SK-N-SH (cell line): ENCODE measurements around the gene NUDT22. TPM values are rescaled to one million over a fixed set of nuclear protein-coding genes. Genes with fewer than 3 reads are reported as not detected.

Experiments
- CTCF ChIA-PET: fragments of 300-600, 350-600 bp; formaldehyde crosslinking; extraction: SDS; loops from one replicate; lab custom pipeline; 2021; lab: Yijun Ruan, JAX
- POLR2A ChIA-PET: fragments of 350-600 bp; sonication (Branson Sonifier 250); formaldehyde crosslinking; extraction: SDS; loops from one replicate; lab custom pipeline; 2020; ENCODE audit warnings: antibody characterized with exemption, inconsistent platforms; lab: Yijun Ruan, JAX
- DNase-seq: peaks from one replicate; pipeline ENCODE4 v3.0.0; 2012
- H2AFZ ChIP-seq: fragments of 200-600 bp; sonication (generic); 2 replicates; pipeline ENCODE4 v1.8.1; 2016; ENCODE audit warnings: antibody characterized with exemption, mild to moderate bottlenecking, low read depth
- H3F3A ChIP-seq: fragments of 200-600 bp; sonication (generic); replicated peaks from 2 replicates; pipeline ENCODE3; 2016; ENCODE audit warnings: antibody characterized with exemption, mild to moderate bottlenecking; ENCODE audit not compliant: insufficient read depth
- H3K27ac ChIP-seq, 2 experiments: fragments of 200-500 bp in 1 of 2; fragments of 200-600 bp in 1 of 2; sonication (Bioruptor generic) in 1 of 2; sonication (generic), shearing (Covaris generic) in 1 of 2; 2 replicates each; pipeline versions ENCODE4 v1.5.1 to v1.6.1; 2014 to 2016; ENCODE audit warnings: low read depth in 2 of 2, inconsistent platforms in 1 of 2, low read length in 1 of 2, mild to moderate bottlenecking in 1 of 2, mixed read lengths in 1 of 2
- H3K27me3 ChIP-seq: fragments of 200-600 bp; sonication (generic), shearing (Covaris generic); 2 replicates; pipeline ENCODE4 v1.6.1; 2016; ENCODE audit warnings: mixed run types; ENCODE audit not compliant: insufficient read depth
- H3K36me3 ChIP-seq, 2 experiments: fragments of 200-500 bp in 1 of 2; fragments of 200-600 bp in 1 of 2; sonication (Bioruptor generic) in 1 of 2; sonication (generic) in 1 of 2; replicated peaks in 1 of 2; 2 replicates each; pipeline versions ENCODE3 to v1.5.1; 2014 to 2016; ENCODE audit warnings: low read length in 1 of 2, mild to moderate bottlenecking in 1 of 2; ENCODE audit not compliant: insufficient read depth in 2 of 2, control insufficient read depth in 1 of 2
- H3K4me1 ChIP-seq, 2 experiments: fragments of 200-500 bp in 1 of 2; fragments of 200-600 bp in 1 of 2; sonication (Bioruptor generic) in 1 of 2; sonication (generic), shearing (Covaris generic) in 1 of 2; 2 replicates each; pipeline versions ENCODE4 v1.5.1 to v1.6.1; 2014 to 2016; ENCODE audit warnings: low read depth in 1 of 2, low read length in 1 of 2, mixed run types in 1 of 2; ENCODE audit not compliant: insufficient read depth in 2 of 2, control insufficient read depth in 1 of 2
- H3K4me2 ChIP-seq: fragments of 200-600 bp; sonication (generic), shearing (Covaris generic); 2 replicates; pipeline ENCODE4 v1.6.1; 2017; ENCODE audit warnings: mixed run types
- H3K4me3 ChIP-seq, 2 experiments: fragments of 200-500 bp in 1 of 2; fragments of 200-600 bp in 1 of 2; sonication (Bioruptor generic) in 1 of 2; sonication (generic), shearing (Covaris generic) in 1 of 2; 2 replicates each; pipeline versions ENCODE4 v1.5.1 to v1.8.1; 2014 to 2016; ENCODE audit warnings: low read depth in 2 of 2, inconsistent platforms in 1 of 2, low read length in 1 of 2, mild to moderate bottlenecking in 1 of 2, mixed read lengths in 1 of 2, moderate library complexity in 1 of 2
- H3K79me2 ChIP-seq: fragments of 200-600 bp; sonication (generic); 2 replicates; pipeline ENCODE4 v1.8.1; 2017; ENCODE audit warnings: mild to moderate bottlenecking; ENCODE audit not compliant: insufficient read depth
- H3K9ac ChIP-seq: fragments of 200-600 bp; sonication (generic); 2 replicates; pipeline ENCODE4 v1.6.1; 2017; ENCODE audit warnings: mixed run types
- H3K9me2 ChIP-seq: fragments of 200-600 bp; sonication (generic); 2 replicates; pipeline ENCODE4 v1.6.1; 2017; ENCODE audit warnings: mixed run types
- H3K9me3 ChIP-seq: fragments of 200-600 bp; sonication (generic); 2 replicates; pipeline ENCODE4 v1.6.1; 2017; ENCODE audit warnings: mixed run types, mild to moderate bottlenecking, moderate library complexity
- H4K20me1 ChIP-seq: fragments of 200-600 bp; sonication (generic); 2 replicates; pipeline ENCODE4 v1.6.1; 2017; ENCODE audit warnings: mild to moderate bottlenecking, mixed run types; ENCODE audit not compliant: insufficient read depth
- CHD2 ChIP-seq: fragments of 150-350 bp; IDR thresholded peaks from 2 replicates; pipeline ENCODE4 v1.6.1; 2018; ENCODE audit warnings: low read length; ENCODE audit not compliant: partially characterized antibody
- ELF1 ChIP-seq: IDR thresholded peaks from 2 replicates; pipeline ENCODE4 v1.4.0; 2012
- EZH2phosphoT487 ChIP-seq: fragments of 200-600 bp; sonication (generic); IDR thresholded peaks from 2 replicates; pipeline ENCODE4 v1.6.1; 2017; ENCODE audit warnings: low read depth, mixed run types, mild to moderate bottlenecking, antibody characterized with exemption, moderate library complexity, borderline replicate concordance
- FOXJ3 ChIP-seq: sonication (generic); formaldehyde crosslinking; IDR thresholded peaks from 2 replicates; pipeline ENCODE4 v1.5.1; 2020; ENCODE audit warnings: mild to moderate bottlenecking, missing genetic modification reagents
- MEF2A ChIP-seq: IDR thresholded peaks from 2 replicates; pipeline ENCODE4 v1.4.0; 2012; ENCODE audit warnings: low read depth, borderline replicate concordance
- NRF1 ChIP-seq: IDR thresholded peaks from 2 replicates; pipeline ENCODE4 v1.6.1; 2012; ENCODE audit warnings: low read depth, mild to moderate bottlenecking, low read length
- RAD21 ChIP-seq: IDR thresholded peaks from 2 replicates; pipeline ENCODE4 v1.6.1; 2012; ENCODE audit warnings: mild to moderate bottlenecking, low read length
- RCOR1 ChIP-seq: fragments of 150-350 bp; IDR thresholded peaks from 2 replicates; pipeline ENCODE4 v1.6.1; 2017; ENCODE audit warnings: antibody characterized with exemption, low read length
- RFX5 ChIP-seq: IDR thresholded peaks from 2 replicates; pipeline ENCODE4 v1.6.1; 2012; ENCODE audit warnings: mild to moderate bottlenecking, improper control_type of control experiment, low read length
- RXRA ChIP-seq: IDR thresholded peaks from 2 replicates; pipeline ENCODE4 v1.4.0; 2012; ENCODE audit warnings: low read depth, mild to moderate bottlenecking, borderline replicate concordance
- SIN3A ChIP-seq: IDR thresholded peaks from 2 replicates; pipeline ENCODE4 v1.6.1; 2012; ENCODE audit warnings: low read depth, mild to moderate bottlenecking, low read length, moderate library complexity, borderline replicate concordance
- TCF12 ChIP-seq: IDR thresholded peaks from 2 replicates; pipeline ENCODE4 v1.4.0; 2012
- TEAD4 ChIP-seq: IDR thresholded peaks from 2 replicates; pipeline ENCODE4 v1.4.0; 2012; ENCODE audit warnings: mild to moderate bottlenecking, borderline replicate concordance; ENCODE audit not compliant: insufficient read depth
- WGBS: methylation state at CpG from one replicate; pipeline ENCODE4 v1.1.6; 2017; ENCODE audit warnings: low lambda C conversion rate; 5-methylcytosine and 5-hydroxymethylcytosine counted together
- polyA plus RNA-seq, 3 experiments: library from polyadenylated mRNA; depleted of rRNA; stranded (reverse); fragments of >200 nt; gene quantifications; 2 replicates each; pipeline ENCODE4 v1.2.3, GENCODE V29; 2012
- TF ChIP-seq, protein P1 (sequence below): IDR thresholded peaks from 2 replicates; pipeline ENCODE4 v1.4.0; 2012; ENCODE audit warnings: low read depth, borderline replicate concordance
- TF ChIP-seq, protein P2 (sequence below): fragments of 200-600 bp; sonication (generic); IDR thresholded peaks from 2 replicates; pipeline ENCODE4 v1.6.1; 2017; ENCODE audit warnings: antibody characterized with exemption, mild to moderate bottlenecking, moderate library complexity

NUDT22 gene
- polyA plus RNA-seq, 1 of the 3 experiments (the other 2 are of a cell fraction): 72.7 TPM

DNA sequence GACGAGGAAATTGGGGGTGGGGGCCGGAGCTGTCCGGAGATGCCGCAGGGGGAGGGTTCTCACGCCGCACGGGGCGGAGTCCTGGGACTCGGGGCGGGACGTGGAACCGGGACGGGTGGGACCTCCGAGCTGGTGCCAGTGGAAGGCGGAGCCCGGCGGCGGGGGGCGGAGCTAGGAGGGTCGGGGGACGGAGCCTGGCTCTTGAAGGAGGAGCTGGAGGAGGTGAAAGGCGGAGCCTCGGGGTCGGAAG is 15.1 kb downstream of the NUDT22 start:
- Histone ChIP-seq H3K36me3 (peaks cover 10 to 32% of the 10 kb centered on the region in 2 experiments), H3K9ac (peak overlapping the region; percentile 83), H3K4me3 (peak overlapping the region; percentile 64 to 92), H3K9me3 (no peaks in the 10 kb centered on the region), H3K27me3 (no peaks in the 10 kb centered on the region), H3K4me2 (peak overlapping the region; percentile 93), H3F3A (peaks cover 28% of the 10 kb centered on the region), H3K79me2 (peaks cover 46% of the 10 kb centered on the region), H3K9me2 (no peaks in the 10 kb centered on the region), H2AFZ (peak overlapping the region; percentile 63; the same call in 1 of the 2 replicates), H3K27ac (peak overlapping the region; percentile 94 to 98), H4K20me1 (no peaks in the 10 kb centered on the region), H3K4me1 (peaks cover 15 to 38% of the 10 kb centered on the region in 2 experiments; a peak in 2 of 4 replicates)
- ChIA-PET POLR2A (interaction anchor here (0.6 to 12.4 kb wide), 11 partner anchors 8 to 152 kb away, joined by 3 to 112 read pairs (median 4); partner anchors contain the start of genes BAD, DNAJC4, ESRRA and GPR137), CTCF (interaction anchor here (0.6 to 3.3 kb wide), 2 partner anchors 10 to 89 kb away, joined by 3 to 17 read pairs; partner anchors contain the start of gene PLCB3)
- TF ChIP-seq FOXJ3 (CRISPR knock-in tag) (no peak), MEF2A (no peak), EZH2phosphoT487 (no peak), CHD2 (no peak), SIN3A (no peak), RAD21 (no peak), NRF1 (no peak), ELF1 (no peak), TEAD4 (no peak), RXRA (no peak), RFX5 (no peak), TCF12 (no peak), RCOR1 (no peak)
- TF ChIP-seq, protein P1, sequence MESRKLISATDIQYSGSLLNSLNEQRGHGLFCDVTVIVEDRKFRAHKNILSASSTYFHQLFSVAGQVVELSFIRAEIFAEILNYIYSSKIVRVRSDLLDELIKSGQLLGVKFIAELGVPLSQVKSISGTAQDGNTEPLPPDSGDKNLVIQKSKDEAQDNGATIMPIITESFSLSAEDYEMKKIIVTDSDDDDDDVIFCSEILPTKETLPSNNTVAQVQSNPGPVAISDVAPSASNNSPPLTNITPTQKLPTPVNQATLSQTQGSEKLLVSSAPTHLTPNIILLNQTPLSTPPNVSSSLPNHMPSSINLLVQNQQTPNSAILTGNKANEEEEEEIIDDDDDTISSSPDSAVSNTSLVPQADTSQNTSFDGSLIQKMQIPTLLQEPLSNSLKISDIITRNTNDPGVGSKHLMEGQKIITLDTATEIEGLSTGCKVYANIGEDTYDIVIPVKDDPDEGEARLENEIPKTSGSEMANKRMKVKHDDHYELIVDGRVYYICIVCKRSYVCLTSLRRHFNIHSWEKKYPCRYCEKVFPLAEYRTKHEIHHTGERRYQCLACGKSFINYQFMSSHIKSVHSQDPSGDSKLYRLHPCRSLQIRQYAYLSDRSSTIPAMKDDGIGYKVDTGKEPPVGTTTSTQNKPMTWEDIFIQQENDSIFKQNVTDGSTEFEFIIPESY: no peak
- TF ChIP-seq, protein P2, sequence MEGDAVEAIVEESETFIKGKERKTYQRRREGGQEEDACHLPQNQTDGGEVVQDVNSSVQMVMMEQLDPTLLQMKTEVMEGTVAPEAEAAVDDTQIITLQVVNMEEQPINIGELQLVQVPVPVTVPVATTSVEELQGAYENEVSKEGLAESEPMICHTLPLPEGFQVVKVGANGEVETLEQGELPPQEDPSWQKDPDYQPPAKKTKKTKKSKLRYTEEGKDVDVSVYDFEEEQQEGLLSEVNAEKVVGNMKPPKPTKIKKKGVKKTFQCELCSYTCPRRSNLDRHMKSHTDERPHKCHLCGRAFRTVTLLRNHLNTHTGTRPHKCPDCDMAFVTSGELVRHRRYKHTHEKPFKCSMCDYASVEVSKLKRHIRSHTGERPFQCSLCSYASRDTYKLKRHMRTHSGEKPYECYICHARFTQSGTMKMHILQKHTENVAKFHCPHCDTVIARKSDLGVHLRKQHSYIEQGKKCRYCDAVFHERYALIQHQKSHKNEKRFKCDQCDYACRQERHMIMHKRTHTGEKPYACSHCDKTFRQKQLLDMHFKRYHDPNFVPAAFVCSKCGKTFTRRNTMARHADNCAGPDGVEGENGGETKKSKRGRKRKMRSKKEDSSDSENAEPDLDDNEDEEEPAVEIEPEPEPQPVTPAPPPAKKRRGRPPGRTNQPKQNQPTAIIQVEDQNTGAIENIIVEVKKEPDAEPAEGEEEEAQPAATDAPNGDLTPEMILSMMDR: no peak
- 4% methylated on average over 15 of the region's 24 CpGs for WGBS
- DNase-seq: no peak
